Transverse colon (tissue), 4 donors: ENCODE measurements around the gene ADGRG4. TPM values are rescaled to one million over a fixed set of nuclear protein-coding genes. Genes with fewer than 3 reads are reported as not detected.
A peak's percentile ranks its signal among the peaks of the same experiment; 100 is the strongest.
"Not testable (repeated sequence)": the region's sequence is repeated elsewhere in the genome, so short reads cannot be mapped to it uniquely, and the experiment has no call there.

ENCODE experiments used
- DNase-seq: peaks from one replicate; pipeline ENCODE4 v3.0.0-alpha.2; 2019
- H3K27ac ChIP-seq, 4 donors: fragments of 200-600 bp; sonication (generic); 2 replicates each; pipeline ENCODE4 v1.5.1; 2016 to 2018; ENCODE audit warnings: inconsistent platforms in 4 of 4
- H3K27me3 ChIP-seq: fragments of 200-600 bp; sonication (generic); 2 replicates; pipeline ENCODE4 v1.5.1; 2017; ENCODE audit warnings: inconsistent platforms
- H3K36me3 ChIP-seq, 4 donors: fragments of 200-600 bp; sonication (generic); 2 replicates each; pipeline ENCODE4 v1.5.1; 2017 to 2019; ENCODE audit warnings: inconsistent platforms in 4 of 4
- H3K4me1 ChIP-seq, 4 donors: fragments of 200-600 bp; sonication (generic); 2 replicates each; pipeline ENCODE4 v1.5.1; 2017 to 2020; ENCODE audit warnings: inconsistent platforms in 4 of 4
- H3K4me3 ChIP-seq, 4 donors: fragments of 200-600 bp; sonication (generic); 1 replicate in 1 of 4; 2 replicates in 3 of 4; pipeline versions ENCODE4 v1.5.1 to v1.6.1; 2017 to 2019; ENCODE audit warnings: inconsistent platforms in 4 of 4
- H3K9me3 ChIP-seq, 2 donors: fragments of 200-600 bp; sonication (generic); 2 replicates each; pipeline ENCODE4 v1.5.1; 2017 to 2019; ENCODE audit warnings: inconsistent platforms in 2 of 2
- EP300 ChIP-seq: sonication (generic); formaldehyde crosslinking; IDR thresholded peaks from one replicate; pipeline ENCODE4 v1.6.1; 2017; ENCODE audit warnings: antibody characterized with exemption, low read depth
- POLR2A ChIP-seq: fragments of 450-650 bp; IDR thresholded peaks from one replicate; pipeline ENCODE4 v1.6.1; 2016; ENCODE audit warnings: antibody characterized with exemption, mild to moderate bottlenecking, moderate library complexity
- POLR2AphosphoS5 ChIP-seq, 3 donors: sonication (generic); formaldehyde crosslinking; IDR thresholded peaks; one replicate each; pipeline ENCODE4 v1.6.1; 2016; ENCODE audit warnings: antibody characterized with exemption in 3 of 3
- WGBS, 2 donors: methylation state at CpG; one replicate each; pipeline ENCODE4 v1.1.5; 2018; ENCODE audit warnings: low coverage in 1 of 2; 5-methylcytosine and 5-hydroxymethylcytosine counted together
- in situ Hi-C, 4 donors: fragments of 200-750 bp; cut with MboI; loops; one replicate each; pipeline versions ENCODE4 v1.15.0 to v1.15.1; 2017; ENCODE audit warnings: low sequenced_read_pairs in 3 of 4, low pct_ligation_motif_present in 1 of 4, low pct_unique_long_range_greater_than_20kb in 1 of 4
- intact Hi-C: fragments of 100-400 bp; cut with DNase I; formaldehyde crosslinking; loops from one replicate; pipeline ENCODE4 v1.15.1; 2023; ENCODE audit warnings: low total_unique reads
- total RNA-seq, 4 donors: library from RNA; depleted of rRNA; stranded (reverse); fragments of >200 nt; gene quantifications; one replicate each; pipeline ENCODE4 v1.1.0, GENCODE V29; 2016
- TF ChIP-seq, protein P1 (sequence below), 5 experiments: fragments of 200-600 bp in 3 of 5; fragments of 450-650 bp in 2 of 5; sonication (generic) in 3 of 5; IDR thresholded peaks; 1 replicate in 2 of 5; 2 replicates in 3 of 5; pipeline ENCODE4 v1.5.1; 2016 to 2017; ENCODE audit warnings: antibody characterized with exemption in 5 of 5, inconsistent platforms in 3 of 5, mild to moderate bottlenecking in 2 of 5, moderate library complexity in 1 of 5

The ADGRG4 gene, protein sequence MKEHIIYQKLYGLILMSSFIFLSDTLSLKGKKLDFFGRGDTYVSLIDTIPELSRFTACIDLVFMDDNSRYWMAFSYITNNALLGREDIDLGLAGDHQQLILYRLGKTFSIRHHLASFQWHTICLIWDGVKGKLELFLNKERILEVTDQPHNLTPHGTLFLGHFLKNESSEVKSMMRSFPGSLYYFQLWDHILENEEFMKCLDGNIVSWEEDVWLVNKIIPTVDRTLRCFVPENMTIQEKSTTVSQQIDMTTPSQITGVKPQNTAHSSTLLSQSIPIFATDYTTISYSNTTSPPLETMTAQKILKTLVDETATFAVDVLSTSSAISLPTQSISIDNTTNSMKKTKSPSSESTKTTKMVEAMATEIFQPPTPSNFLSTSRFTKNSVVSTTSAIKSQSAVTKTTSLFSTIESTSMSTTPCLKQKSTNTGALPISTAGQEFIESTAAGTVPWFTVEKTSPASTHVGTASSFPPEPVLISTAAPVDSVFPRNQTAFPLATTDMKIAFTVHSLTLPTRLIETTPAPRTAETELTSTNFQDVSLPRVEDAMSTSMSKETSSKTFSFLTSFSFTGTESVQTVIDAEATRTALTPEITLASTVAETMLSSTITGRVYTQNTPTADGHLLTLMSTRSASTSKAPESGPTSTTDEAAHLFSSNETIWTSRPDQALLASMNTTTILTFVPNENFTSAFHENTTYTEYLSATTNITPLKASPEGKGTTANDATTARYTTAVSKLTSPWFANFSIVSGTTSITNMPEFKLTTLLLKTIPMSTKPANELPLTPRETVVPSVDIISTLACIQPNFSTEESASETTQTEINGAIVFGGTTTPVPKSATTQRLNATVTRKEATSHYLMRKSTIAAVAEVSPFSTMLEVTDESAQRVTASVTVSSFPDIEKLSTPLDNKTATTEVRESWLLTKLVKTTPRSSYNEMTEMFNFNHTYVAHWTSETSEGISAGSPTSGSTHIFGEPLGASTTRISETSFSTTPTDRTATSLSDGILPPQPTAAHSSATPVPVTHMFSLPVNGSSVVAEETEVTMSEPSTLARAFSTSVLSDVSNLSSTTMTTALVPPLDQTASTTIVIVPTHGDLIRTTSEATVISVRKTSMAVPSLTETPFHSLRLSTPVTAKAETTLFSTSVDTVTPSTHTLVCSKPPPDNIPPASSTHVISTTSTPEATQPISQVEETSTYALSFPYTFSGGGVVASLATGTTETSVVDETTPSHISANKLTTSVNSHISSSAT (N-terminal part only)
- under 1 TPM in 1 of 4 donors, not detected in 3; under 0.01 TPM for total RNA-seq

DNA sequence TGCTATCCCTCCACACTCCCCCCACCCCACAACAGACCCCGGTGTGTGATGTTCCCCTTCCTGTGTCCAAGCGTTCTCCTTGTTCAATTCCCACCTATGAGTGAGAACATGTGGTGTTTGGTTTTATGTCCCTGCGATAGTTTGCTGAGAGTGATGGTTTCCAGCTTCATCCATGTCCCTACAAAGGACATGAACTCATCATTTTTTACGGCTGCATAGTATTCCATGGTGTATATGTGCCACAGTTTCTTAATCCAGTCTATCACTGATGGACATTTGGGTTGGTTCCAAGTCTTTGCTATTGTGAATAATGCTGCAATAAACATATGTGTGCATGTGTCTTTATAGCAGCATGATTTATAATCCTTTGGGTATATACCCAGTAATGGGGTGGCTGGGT, at the start of gene ADGRG4:
Gene ADGRG4, plus strand, starts transcription at position 243 of the 400 bp plus-strand sequence. CDS start 7,815 bp downstream, outside the sequence.
- in situ Hi-C loops, DNase-seq, H3K4me3 ChIP-seq, H3K27ac ChIP-seq, H3K4me1 ChIP-seq, H3K36me3 ChIP-seq, H3K27me3 ChIP-seq, intact Hi-C loops, H3K9me3 ChIP-seq: not testable (repeated sequence)
- 83 to 95% methylated on average over 1 to 4 of the region's 4 CpGs for WGBS, 2 donors

DNA sequence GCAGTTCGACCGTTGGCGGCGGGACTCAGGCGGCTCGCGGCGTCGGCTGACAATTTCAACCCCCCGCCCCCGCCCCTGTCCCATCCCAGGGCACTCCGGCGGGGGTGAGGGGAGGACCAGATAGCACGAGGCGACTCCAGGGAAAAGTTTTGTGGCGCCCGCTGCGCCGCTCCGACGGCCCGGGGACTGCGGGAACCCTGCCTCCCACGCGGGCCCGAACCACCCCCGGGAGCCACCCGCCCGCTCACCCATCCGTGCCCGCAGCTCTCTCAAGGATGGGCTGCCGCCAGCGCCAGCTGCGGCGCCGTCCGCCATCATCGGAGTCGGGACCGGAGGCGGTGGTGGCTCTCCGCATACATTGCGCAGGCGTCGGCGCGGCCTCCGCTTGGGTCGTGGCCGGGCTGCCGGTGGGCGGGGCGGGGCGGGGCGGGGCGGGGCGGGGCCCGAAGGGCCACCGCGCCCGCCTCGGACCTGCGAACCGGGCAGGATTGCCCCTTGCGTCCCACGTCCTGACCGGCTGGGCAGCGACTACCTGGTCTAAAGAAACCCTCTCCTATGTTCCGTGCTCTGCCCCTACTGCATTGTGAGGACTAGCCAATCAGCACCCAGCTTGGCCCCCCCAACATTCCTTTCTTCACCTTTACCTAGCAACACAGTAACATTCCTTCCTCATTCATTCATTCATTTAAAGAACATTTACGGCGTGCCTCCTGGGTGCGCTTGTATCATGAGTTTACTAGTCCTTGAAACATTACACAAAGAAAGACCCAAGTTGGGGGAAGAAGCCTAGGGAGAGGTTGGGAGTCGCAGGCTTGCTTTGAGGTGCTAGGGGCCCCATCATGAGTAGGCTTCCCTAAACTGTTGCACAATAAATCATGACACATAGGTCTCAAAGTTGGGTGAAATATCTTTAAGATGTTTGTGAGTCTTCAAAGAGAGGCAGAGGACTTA, 49.4 kb upstream of the ADGRG4 start, which contains the start of gene MAP7D3:
Gene MAP7D3, minus strand, starts transcription at position 360 of the 951 bp plus-strand sequence. Its CDS starts 42 bp downstream, at position 318.
- WGBS, 2 donors = 49 to 53% methylated on average over 2 to 45 of the region's 73 CpGs
- peak; percentile 64 for DNase-seq
- Histone ChIP-seq H3K36me3 (no peaks in the 10 kb centered on the region), H3K4me1 (peaks cover 0 to 6% (median 0%) of the 10 kb centered on the region in 4 donors), H3K27ac (peak within 1 kb of the TSS; percentile 75 to 85 (median 80)), H3K4me3 (peak within 1 kb of the TSS; percentile 54 to 78 (median 69)), H3K27me3 (no peaks in the 10 kb centered on the region), H3K9me3 (no peaks in the 10 kb centered on the region)
- in situ Hi-C loops = loop anchor here in 1 of 4 donors (25.0 kb wide), 1 partner anchor 214 kb away; no protein-coding TSS in a partner anchor
- intact Hi-C loops = no loop called here
- TF ChIP-seq EP300 = no peak
- TF ChIP-seq POLR2AphosphoS5 (IDR thresholded peaks at IDR 0.05) = peak; percentile 53 to 63 (median 54)

DNA sequence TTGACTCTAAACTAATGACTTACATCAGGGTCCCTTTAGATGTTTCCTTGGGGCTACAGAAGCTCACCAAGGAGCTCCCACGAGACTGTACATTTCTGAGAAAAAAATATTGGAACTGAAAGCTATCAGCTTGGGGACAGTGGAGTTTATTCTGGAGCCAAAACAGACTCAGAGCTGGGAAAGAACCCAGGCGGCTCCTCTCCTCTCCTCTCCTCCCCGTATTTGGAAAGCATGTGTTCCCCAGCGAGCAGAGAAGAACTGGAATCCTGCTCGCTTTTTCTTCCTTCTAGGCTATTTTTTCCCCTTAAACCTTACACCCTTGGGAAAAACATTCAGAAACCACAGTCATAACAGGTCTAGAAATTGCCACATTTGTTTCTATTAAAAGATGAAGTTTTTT, 45.2 kb upstream of the ADGRG4 start:
- H3K27ac ChIP-seq = peak overlapping the region in 3 of 4 donors; percentile 28 to 55 (median 29)
- 63 to 81% methylated on average over 3 to 5 of the region's 5 CpGs for WGBS, 2 donors
- no peaks in the 10 kb centered on the region for H3K9me3 ChIP-seq
- in situ Hi-C loops (loop anchor here in 1 of 4 donors (25.0 kb wide), 1 partner anchor 218 kb away; no protein-coding TSS in a partner anchor), intact Hi-C loops (no loop called here)
- H3K4me1 ChIP-seq = no peaks in the 10 kb centered on the region
- no peaks in the 10 kb centered on the region for H3K27me3 ChIP-seq
- TF ChIP-seq, protein P1, sequence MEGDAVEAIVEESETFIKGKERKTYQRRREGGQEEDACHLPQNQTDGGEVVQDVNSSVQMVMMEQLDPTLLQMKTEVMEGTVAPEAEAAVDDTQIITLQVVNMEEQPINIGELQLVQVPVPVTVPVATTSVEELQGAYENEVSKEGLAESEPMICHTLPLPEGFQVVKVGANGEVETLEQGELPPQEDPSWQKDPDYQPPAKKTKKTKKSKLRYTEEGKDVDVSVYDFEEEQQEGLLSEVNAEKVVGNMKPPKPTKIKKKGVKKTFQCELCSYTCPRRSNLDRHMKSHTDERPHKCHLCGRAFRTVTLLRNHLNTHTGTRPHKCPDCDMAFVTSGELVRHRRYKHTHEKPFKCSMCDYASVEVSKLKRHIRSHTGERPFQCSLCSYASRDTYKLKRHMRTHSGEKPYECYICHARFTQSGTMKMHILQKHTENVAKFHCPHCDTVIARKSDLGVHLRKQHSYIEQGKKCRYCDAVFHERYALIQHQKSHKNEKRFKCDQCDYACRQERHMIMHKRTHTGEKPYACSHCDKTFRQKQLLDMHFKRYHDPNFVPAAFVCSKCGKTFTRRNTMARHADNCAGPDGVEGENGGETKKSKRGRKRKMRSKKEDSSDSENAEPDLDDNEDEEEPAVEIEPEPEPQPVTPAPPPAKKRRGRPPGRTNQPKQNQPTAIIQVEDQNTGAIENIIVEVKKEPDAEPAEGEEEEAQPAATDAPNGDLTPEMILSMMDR (IDR thresholded peaks at IDR 0.05) = no peak
- TF ChIP-seq EP300 = no peak
- TF ChIP-seq POLR2A = no peak
- no peak for TF ChIP-seq POLR2AphosphoS5 (IDR thresholded peaks at IDR 0.05)
- no peaks in the 10 kb centered on the region for H3K36me3 ChIP-seq
- DNase-seq = no peak
- H3K4me3 ChIP-seq = no peak overlapping the region

DNA sequence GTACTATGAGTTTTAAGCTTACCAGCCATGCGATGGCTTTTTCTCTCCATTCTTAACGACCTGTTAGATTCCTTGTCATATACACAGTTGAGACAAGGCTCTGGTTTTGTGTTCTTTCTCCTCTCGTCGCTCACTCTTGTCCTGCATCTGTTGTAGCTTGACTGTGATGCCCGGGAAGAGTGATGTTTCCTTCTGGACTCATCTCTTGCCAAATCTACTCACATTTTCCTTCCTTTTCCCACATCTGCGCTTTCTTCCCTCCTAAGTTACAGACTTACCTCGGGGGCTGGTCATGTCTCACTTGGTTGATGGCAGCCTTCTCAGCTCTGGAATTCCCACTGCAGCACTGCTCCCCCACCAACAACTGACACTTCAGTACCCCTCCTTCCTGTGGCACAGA, 44.7 kb upstream of the ADGRG4 start:
- Histone ChIP-seq H3K4me3 (no peak overlapping the region), H3K4me1 (no peaks in the 10 kb centered on the region), H3K9me3 (no peaks in the 10 kb centered on the region), H3K27me3 (no peaks in the 10 kb centered on the region), H3K27ac (peak overlapping the region in 3 of 4 donors; percentile 28 to 48 (median 29)), H3K36me3 (no peaks in the 10 kb centered on the region)
- no peak for DNase-seq
- intact Hi-C loops (no loop called here), in situ Hi-C loops (loop anchor here in 1 of 4 donors (25.0 kb wide), 1 partner anchor 219 kb away; no protein-coding TSS in a partner anchor)
- 43 to 49% methylated on average over 3 to 7 of the region's 7 CpGs for WGBS, 2 donors
- TF ChIP-seq, protein P1 (IDR thresholded peaks at IDR 0.05) = no peak
- TF ChIP-seq EP300 (no peak), POLR2AphosphoS5 (IDR thresholded peaks at IDR 0.05) (no peak), POLR2A (no peak)
